NCI-H2171 treated with DMSO at 0.1 percent for 48 hours (cell line): Measurements from ENCODE around the gene ASCC1.

Experiments
- DNase-seq: peaks from one replicate; lab custom pipeline; 2025; lab: John Stamatoyannopoulos, UW

ASCC1 gene

DNA sequence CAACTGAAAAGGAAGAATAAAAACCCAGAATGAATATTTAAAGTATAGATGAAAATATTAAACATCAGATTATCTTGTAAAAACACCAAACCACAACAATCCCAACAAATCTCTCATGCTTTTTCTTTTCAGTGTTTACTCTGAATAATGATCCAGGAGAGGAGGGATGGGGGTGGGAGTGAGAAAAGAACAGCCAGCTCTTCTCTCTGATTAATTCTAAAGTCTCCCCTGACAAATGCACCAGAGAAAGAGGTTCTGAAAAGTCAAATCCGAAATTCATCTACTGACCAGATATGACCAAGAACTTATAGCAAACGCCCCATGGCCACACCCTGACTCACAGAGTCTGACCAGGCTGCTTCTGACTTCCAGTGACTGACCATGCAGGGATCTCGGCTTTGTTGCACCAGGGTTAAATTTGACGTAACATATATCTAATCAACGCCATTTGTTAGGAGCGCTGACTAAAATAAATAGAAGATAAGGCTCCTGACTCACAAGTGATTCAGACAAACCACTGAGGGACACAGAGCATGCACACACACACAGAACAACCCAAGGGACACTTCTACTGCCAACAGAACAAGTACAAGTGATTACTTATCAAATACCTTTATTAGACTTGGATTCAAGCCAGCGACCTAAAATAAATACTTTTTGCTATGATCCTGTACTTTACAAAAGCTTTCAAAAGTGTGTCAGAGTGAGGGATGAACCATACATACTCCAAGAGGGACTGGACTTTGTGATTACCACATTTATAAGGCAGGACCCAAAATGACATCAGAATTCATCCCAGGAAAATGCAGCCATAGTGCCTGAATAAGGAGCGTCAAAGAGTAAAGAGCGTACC is 118.4 kb downstream of the ASCC1 start:
- no peak for DNase-seq

DNA sequence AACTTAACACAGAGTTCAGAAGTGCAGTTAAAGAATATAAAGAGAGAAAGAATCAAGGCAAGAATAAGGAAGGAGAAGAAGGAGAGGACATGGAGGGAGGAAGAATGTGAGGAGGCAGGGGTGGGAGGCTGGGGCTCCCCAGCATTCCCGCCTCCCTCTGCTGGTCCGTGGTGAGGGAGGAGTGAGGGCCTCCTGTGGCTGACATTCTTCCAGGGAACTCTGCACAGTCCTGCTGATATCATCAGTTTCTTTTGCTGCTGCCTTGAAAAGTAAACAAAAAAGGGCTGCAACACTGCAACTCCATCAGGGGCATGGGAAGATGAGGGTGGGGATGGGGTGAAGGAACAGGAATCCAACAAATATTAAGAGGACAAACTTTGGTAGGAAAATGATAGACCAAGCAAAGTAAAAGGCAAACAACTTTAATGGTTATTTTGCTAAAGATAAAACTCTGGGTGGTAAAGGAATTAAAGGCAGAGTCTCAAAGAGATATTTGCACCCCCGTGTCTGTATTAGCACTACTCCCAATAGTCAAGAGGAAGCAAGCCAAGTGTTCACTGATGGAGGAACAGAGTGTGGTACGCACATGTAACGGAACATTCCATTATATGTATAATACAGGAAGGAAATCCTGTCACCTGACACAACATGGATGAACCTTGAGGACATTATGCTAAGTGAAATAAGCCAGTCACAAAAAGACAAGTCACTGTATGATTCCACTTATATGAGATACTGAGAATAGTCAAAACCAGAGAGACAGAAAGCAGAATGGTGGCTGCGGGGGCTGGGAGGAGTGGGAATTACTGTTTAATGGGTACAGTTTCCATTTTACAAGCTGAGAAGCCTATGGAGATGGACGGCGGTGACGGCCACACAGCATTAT is 119.7 kb downstream of the ASCC1 start:
- DNase-seq: no peak

DNA sequence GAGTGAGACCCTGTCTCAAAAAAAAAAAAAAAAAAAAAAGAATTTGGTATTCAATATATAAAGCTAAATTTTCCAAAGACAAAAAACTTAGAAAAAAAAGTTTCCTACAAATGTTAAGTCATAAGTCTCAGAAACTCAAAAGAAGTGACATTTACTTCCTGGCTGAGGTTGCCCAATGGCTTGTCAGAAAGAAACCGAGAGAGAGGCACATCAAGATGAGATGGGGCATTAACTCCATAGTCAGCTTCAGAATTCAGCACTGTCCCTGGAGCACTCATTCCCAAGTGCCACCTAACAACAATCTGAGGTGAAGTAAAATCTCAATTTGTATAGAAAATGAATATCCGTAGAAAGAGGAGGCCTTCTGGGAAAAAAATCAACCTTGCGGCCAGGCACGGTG is 120.9 kb downstream of the ASCC1 start:
- no peak for DNase-seq

DNA sequence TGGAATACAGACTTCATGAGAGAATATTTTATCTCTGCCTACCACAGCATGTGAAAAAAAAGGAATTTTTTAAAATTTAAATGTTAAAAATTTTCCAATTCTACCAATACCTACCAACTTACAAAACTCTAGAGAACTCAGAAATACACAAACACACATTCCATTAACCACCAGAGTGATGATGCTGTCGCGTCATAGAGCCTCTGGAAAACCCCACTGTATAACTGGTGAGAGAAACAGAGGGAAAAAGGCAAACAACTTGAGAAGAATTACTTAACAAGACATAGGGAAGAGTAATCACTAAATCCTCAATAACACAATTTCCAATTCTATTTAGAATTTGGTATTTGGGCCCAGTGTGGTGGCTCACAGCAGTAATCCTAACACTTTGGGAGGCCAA is 121.5 kb downstream of the ASCC1 start:
- no peak for DNase-seq

GRCh38 chr10:72093450-72093849 is 122.6 kb downstream of the ASCC1 start:
- DNase-seq: no peak

DNA sequence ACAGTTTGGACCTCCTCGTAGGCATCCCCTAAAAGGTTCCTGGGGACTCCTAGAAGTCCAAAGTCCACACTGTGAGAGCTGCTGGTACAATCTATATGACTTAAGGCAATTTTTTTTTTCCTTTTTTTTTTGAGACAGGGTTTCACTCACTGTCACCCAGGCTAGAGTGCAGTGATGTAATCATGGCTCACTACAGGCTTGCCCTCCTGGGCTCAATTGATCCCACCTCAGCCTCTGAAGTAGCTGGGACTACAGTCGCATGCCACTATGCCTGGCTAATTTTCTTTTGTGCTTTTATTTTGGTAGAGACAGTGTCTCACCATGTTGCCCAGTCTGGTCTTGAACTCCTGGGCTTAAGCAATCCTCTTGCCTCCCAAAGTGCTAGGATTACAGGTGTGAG is 123.1 kb downstream of the ASCC1 start:
- no peak for DNase-seq

DNA sequence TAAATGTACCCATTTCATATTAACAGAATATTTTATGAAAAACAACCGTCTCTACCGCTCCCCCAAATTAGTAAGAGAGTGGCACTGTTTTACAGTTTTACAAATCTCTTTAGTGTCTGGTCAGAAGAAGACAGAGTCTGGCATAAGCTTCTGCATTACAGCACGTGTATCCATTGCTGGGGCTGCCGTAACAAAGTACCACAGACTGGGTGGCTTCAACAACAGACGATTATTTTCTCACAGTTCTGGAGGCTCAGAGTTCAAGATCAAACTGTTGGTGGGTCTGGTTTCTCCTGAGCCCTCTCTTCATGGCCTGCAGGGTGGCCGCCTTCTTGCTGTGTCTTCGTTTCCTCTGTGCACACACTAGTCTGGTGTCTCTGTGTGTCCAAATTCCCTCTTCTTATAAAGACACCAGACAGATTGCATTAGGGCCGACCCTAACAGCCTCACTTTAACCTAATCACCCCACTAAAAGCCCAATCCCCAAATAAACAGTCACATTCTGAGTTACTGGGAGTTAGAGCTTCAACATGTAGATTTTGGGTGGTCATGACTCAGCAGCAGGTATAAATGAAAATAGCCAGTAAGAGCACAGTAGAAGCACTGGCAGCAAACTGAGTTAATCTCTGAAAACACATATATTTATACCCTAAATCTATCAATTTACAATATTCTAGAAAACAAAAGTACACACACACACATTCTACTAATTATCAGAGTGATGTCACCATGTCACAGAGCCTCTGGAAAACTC is 123.7 kb downstream of the ASCC1 start:
- DNase-seq: no peak

- no peak for DNase-seq
These were observed 125.8 kb downstream of the ASCC1 start for GRCh38 chr10:72090326-72090725.

- DNase-seq: no peak
These were observed 126.5 kb downstream of the ASCC1 start for GRCh38 chr10:72089618-72090017.

- peak; percentile 35 for DNase-seq
These were observed 127.0 kb downstream of the ASCC1 start for GRCh38 chr10:72088889-72089575.

DNA sequence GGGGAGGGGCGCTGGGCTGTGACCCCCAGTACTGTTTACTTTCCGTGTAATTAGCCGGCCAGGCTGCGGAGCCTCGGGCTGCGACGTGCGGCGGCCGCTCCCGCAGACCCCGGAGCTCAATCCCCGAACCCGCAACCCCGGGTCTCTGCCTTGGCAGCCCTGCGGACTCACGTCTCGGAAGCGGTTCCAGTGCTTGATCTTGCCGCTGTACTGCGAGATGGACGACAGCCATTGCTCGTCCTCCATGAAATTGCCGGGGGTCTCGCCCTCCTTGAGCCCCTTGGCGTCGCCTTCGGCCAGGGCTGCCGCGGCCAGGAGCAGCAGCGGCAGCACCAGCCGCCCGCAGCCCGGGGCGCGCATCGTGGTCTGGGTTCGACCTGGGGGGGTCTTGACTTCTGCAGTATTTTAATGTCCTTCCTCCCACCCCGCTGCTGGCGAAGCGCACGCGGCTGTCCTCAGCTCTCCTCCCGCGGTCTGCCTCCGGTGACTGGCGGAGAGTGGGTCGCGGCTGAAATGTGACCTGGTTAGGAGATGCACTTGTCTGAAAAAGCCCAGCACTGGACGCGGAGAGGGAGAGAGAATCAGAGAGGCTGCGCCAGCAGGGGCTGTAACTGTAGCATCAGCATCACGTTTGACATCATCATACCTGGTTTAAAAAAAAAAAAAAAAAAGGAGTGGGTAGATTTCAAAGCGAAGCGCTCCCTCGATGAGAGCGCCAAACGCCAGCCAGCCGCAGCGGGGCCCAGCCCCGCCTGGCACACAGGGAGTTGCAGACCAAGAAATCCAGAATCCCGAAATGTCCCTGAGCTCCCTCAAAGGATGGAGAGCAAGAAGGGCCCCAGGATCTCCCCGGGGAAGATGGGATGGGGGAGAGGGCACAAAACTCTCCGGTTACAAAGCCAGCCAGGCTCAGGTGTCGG is 127.8 kb downstream of the ASCC1 start, which contains the start of gene SPOCK2:
Gene SPOCK2, minus strand, starts transcription at position 583 of the 920 bp plus-strand sequence. Its CDS starts 223 bp downstream, at position 360.
- peak; percentile 92 for DNase-seq

DNA sequence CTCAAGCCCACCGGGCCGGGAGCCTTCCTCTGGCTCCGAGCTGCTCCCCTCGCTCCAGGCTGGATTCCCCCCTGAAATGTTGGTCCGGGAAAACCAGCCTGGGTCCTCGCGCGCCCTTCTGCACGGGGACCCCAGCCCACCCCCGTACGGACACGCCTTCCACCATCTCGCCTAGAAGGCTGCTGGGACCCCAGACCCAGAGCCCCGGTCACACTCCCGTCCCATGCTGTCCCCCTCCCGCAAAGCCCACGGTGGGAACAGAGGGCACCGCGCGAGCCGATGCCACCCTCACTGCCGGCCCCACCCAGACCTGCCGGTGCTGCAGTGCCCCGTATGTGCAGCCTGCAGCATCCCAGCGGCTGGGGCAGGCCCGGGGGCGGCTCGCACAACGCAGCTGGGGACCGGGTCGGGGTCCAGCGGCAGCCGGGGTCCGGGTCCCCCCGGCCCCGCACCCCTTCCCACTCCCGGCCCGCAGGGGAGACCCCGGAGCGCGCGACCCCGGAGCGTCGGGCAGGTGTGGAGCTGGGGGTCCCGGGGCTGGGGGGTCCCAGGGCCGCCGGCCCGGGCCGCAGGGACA is 128.6 kb downstream of the ASCC1 start:
- DNase-seq: no peak

DNA sequence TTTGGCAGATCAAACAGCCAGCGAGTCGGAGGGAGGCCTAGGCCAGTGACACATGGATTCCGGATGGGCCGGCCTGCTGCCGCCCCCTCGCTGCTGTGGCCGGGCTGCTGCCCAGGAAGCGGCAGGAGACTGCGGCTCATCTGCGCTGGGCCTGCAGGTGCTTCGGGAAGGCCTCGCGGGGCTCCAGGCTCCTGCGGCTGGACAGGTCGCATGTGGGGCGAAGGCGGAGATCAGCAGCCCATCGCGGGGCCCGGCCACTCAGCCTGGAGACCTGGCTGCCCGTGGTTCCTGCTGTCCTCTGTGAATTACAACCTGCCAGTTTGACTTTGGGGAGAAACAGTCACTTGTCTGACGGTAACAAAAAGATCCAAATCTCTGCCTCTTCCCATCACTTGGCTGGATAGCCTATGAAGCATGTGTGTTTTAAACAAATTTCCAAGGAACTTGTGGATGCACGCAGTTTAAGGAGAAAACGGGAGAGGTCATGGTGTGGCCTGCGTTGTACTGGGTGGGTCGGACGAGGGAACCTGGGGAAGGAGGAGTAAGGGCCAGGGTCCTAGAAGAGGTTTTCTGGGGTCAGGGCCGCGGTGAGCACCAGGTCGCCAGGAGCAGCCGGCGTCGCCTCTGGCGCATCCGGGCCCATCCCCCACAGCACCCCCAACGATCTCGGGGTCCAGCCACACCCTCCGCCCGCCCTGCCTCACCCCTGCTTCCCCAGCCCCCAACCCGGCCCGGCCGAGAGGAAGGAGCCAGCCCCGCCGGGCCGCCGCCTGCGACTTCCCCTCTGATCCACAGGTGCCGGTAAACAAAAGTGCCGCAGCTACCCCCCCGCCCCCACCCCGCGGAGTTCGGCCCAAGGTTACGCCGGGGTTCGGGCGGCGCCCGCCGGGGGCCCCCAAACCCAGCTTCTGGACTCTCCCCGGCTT is 129.3 kb downstream of the ASCC1 start:
- no peak for DNase-seq

GRCh38 chr10:72085864-72086465 is 130.1 kb downstream of the ASCC1 start:
- DNase-seq: no peak

DNA sequence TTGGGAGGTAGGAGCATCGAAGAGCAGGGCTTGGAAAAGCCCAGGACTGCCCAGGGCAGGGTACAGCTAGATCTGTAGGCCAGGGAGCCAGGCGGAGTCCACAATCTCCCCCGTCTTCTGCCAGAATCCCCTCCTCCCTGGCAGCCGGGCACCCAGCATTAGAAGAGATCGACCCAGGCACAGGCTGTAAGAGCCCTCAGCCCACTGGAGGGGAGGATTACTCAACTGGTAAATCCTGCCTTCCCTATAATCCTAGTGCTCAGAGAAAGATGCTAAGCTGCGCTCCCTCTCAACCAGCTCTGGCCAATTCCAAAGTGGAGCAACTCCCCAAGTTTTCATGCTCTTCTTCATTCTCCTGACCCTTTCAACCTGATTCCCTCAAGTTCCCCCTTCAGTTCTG is 130.9 kb downstream of the ASCC1 start:
- DNase-seq: no peak

DNA sequence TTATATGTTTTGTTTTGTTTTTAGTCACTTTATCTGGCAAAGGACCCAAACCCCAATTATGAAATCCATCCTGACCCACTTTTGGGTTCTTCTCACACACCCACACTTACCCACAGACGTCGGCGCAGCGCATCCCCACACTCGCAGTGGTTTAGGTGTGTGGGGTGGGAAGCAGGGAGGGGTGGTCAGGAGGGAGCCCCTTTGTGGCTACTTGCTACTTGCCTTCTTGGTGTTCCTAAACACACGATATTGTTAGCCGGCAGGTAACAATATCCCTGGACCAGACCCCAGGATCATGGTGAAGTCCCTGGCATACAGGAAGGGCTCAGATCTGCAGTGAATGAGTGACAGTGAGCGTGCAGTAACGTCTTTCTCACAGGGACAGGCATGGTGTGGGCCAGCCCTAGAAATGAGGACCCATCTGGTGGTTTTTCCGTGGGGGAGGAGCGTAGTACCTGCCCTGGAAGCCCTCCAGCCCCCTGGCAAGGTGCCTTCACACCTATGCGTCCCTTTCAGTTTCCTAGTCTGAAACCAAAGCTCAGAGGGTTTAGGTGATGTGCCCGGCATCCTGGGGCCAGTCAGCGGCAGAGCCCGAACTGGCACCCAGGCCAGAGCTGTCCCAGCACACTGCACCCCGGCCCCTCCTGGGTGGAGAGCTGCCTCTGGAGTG is 132.2 kb downstream of the ASCC1 start:
- peak; percentile 14 for DNase-seq

- no peak for DNase-seq
These were observed 133.0 kb downstream of the ASCC1 start for GRCh38 chr10:72082856-72083789.
